Vagina (tissue), 2 donors: ENCODE data around the gene TRIP13. TPM values are rescaled to one million over a fixed set of nuclear protein-coding genes. Genes with fewer than 3 reads are reported as not detected.

Source experiments
- DNase-seq, 2 donors: peaks; one replicate each; pipeline ENCODE4 v3.0.0-alpha.2; 2017; ENCODE audit errors: extremely low spot score in 2 of 2
- H3K27ac ChIP-seq: fragments of 200-600 bp; sonication (generic); one replicate; pipeline ENCODE4 v1.5.1; 2019
- H3K27me3 ChIP-seq: fragments of 200-600 bp; sonication (generic); one replicate; pipeline ENCODE4 v1.5.1; 2019
- H3K36me3 ChIP-seq, 2 donors: fragments of 200-600 bp; sonication (generic); one replicate each; pipeline ENCODE4 v1.5.1; 2017 to 2019
- H3K4me1 ChIP-seq: fragments of 200-600 bp; sonication (generic); one replicate; pipeline ENCODE4 v1.5.1; 2019
- H3K4me3 ChIP-seq, 2 donors: fragments of 200-600 bp; sonication (generic); 1 replicate in 1 of 2; 2 replicates in 1 of 2; pipeline ENCODE4 v1.5.1; 2016 to 2019
- H3K9me3 ChIP-seq: fragments of 200-600 bp; sonication (generic); one replicate; pipeline ENCODE4 v1.5.1; 2019
- CTCF ChIP-seq, 3 experiments: fragments of 450-650 bp in 2 of 3; fragments of 200-600 bp in 1 of 3; sonication (generic) in 1 of 3; IDR thresholded peaks; one replicate each; pipeline ENCODE4 v1.5.1; 2017 to 2019; ENCODE audit warnings: antibody characterized with exemption in 3 of 3, mild to moderate bottlenecking in 2 of 3, moderate library complexity in 2 of 3
- POLR2A ChIP-seq, 2 donors: fragments of 450-650 bp; IDR thresholded peaks; one replicate each; pipeline ENCODE4 v1.6.1; 2017; ENCODE audit warnings: antibody characterized with exemption in 2 of 2, mild to moderate bottlenecking in 2 of 2, moderate library complexity in 2 of 2
- POLR2AphosphoS5 ChIP-seq, 2 donors: sonication (generic); formaldehyde crosslinking; IDR thresholded peaks; one replicate each; pipeline ENCODE4 v1.9.0; 2017; ENCODE audit warnings: antibody characterized with exemption in 2 of 2, mild to moderate bottlenecking in 2 of 2, low read depth in 1 of 2; ENCODE audit not compliant: insufficient read depth in 1 of 2
- intact Hi-C: fragments of 100-400 bp; cut with DNase I; formaldehyde crosslinking; loops from one replicate; pipeline ENCODE4 v1.15.1; 2023
- total RNA-seq: library from RNA; depleted of rRNA; stranded (reverse); fragments of >200 nt; gene quantifications from one replicate; pipeline ENCODE4 v1.2.3, GENCODE V29; 2016

TRIP13 gene
- total RNA-seq, 1 donor from 2014 or later = 3.7 TPM

GRCh38 chr5:965604-966344, 73.1 kb downstream of the TRIP13 start:
- no peak overlapping the region for H3K27ac ChIP-seq
- no peaks in the 10 kb centered on the region for H3K27me3 ChIP-seq
- H3K4me3 ChIP-seq = no peak overlapping the region
- no peaks in the 10 kb centered on the region for H3K36me3 ChIP-seq
- H3K9me3 ChIP-seq = no peaks in the 10 kb centered on the region
- peaks cover 12% of the 10 kb centered on the region for H3K4me1 ChIP-seq
- TF ChIP-seq CTCF (IDR thresholded peaks at IDR 0.05) (no peak), POLR2AphosphoS5 (IDR thresholded peaks at IDR 0.05; ENCODE audit: insufficient read depth in 1 of 2, low read depth in 1 of 2) (no peak), POLR2A (IDR thresholded peaks at IDR 0.05) (no peak)
- intact Hi-C loops = no loop called here
- DNase-seq = peak; percentile 67 to 77

GRCh38 chr5:966345-966710, 73.6 kb downstream of the TRIP13 start:
- intact Hi-C loops = no loop called here
- Histone ChIP-seq H3K4me3 (no peak overlapping the region), H3K27me3 (no peaks in the 10 kb centered on the region), H3K4me1 (peaks cover 12% of the 10 kb centered on the region), H3K36me3 (no peaks in the 10 kb centered on the region), H3K27ac (no peak overlapping the region), H3K9me3 (no peaks in the 10 kb centered on the region)
- TF ChIP-seq POLR2A (IDR thresholded peaks at IDR 0.05) = no peak
- TF ChIP-seq CTCF (IDR thresholded peaks at IDR 0.05) = no peak
- TF ChIP-seq POLR2AphosphoS5 (IDR thresholded peaks at IDR 0.05; ENCODE audit: insufficient read depth in 1 of 2, low read depth in 1 of 2) = no peak
- DNase-seq = peak; percentile 25 to 32

DNA sequence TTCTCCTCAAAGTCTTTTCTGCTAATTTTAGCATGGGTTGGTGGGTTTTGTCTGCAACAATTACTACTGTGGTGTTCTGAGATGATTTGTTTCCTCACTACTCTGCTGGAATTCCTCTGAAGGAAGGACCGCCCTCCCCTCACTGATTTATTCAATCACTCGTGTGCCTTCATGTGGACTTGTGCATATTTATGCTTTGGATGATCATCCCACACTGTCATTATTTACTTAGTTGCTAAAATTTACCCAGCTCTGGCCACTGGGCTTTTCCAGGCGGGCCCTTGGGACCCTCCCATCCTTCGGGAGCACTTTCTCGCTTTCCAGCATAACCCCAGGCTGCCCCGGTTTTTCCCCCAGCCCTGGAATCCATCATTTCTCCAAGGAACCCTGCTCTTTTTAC, 74.3 kb downstream of the TRIP13 start:
- Histone ChIP-seq H3K27me3 (no peaks in the 10 kb centered on the region), H3K4me3 (no peak overlapping the region), H3K27ac (no peak overlapping the region), H3K36me3 (no peaks in the 10 kb centered on the region), H3K4me1 (peaks cover 12% of the 10 kb centered on the region), H3K9me3 (no peaks in the 10 kb centered on the region)
- intact Hi-C loops = no loop called here
- TF ChIP-seq POLR2A (IDR thresholded peaks at IDR 0.05) = no peak
- no peak for TF ChIP-seq CTCF (IDR thresholded peaks at IDR 0.05)
- TF ChIP-seq POLR2AphosphoS5 (IDR thresholded peaks at IDR 0.05; ENCODE audit: insufficient read depth in 1 of 2, low read depth in 1 of 2) = no peak
- peak; percentile 47 to 58 for DNase-seq

Other genes starting within 250 kb of the TRIP13 start
- gene TPPP, start 199.5 kb upstream of the TRIP13 start, total RNA-seq = 4.7 TPM
- gene ZDHHC11B, start 108.2 kb upstream of the TRIP13 start, total RNA-seq = 2.7 TPM
- 5.6 TPM for gene ZDHHC11, start 41.9 kb upstream of the TRIP13 start, total RNA-seq
- 47.4 TPM for gene BRD9, start 83 bp upstream of the TRIP13 start, total RNA-seq
- gene NKD2, start 115.9 kb downstream of the TRIP13 start, total RNA-seq = 2.0 TPM
- gene SLC12A7, start 219.2 kb downstream of the TRIP13 start, total RNA-seq = 21.6 TPM